DLD1 (cell line): Measurements from ENCODE around the gene EIF5B.
"Not testable (repeated sequence)": the region's sequence is repeated elsewhere in the genome, so short reads cannot be mapped to it uniquely, and the experiment has no call there.

Source experiments
- in situ Hi-C: cut with HindIII; loops from 2 replicates; pipeline ENCODE4 v1.10.0; 2017; ENCODE audit warnings: low sequenced_read_pairs

The EIF5B gene, protein sequence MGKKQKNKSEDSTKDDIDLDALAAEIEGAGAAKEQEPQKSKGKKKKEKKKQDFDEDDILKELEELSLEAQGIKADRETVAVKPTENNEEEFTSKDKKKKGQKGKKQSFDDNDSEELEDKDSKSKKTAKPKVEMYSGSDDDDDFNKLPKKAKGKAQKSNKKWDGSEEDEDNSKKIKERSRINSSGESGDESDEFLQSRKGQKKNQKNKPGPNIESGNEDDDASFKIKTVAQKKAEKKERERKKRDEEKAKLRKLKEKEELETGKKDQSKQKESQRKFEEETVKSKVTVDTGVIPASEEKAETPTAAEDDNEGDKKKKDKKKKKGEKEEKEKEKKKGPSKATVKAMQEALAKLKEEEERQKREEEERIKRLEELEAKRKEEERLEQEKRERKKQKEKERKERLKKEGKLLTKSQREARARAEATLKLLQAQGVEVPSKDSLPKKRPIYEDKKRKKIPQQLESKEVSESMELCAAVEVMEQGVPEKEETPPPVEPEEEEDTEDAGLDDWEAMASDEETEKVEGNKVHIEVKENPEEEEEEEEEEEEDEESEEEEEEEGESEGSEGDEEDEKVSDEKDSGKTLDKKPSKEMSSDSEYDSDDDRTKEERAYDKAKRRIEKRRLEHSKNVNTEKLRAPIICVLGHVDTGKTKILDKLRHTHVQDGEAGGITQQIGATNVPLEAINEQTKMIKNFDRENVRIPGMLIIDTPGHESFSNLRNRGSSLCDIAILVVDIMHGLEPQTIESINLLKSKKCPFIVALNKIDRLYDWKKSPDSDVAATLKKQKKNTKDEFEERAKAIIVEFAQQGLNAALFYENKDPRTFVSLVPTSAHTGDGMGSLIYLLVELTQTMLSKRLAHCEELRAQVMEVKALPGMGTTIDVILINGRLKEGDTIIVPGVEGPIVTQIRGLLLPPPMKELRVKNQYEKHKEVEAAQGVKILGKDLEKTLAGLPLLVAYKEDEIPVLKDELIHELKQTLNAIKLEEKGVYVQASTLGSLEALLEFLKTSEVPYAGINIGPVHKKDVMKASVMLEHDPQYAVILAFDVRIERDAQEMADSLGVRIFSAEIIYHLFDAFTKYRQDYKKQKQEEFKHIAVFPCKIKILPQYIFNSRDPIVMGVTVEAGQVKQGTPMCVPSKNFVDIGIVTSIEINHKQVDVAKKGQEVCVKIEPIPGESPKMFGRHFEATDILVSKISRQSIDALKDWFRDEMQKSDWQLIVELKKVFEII

DNA sequence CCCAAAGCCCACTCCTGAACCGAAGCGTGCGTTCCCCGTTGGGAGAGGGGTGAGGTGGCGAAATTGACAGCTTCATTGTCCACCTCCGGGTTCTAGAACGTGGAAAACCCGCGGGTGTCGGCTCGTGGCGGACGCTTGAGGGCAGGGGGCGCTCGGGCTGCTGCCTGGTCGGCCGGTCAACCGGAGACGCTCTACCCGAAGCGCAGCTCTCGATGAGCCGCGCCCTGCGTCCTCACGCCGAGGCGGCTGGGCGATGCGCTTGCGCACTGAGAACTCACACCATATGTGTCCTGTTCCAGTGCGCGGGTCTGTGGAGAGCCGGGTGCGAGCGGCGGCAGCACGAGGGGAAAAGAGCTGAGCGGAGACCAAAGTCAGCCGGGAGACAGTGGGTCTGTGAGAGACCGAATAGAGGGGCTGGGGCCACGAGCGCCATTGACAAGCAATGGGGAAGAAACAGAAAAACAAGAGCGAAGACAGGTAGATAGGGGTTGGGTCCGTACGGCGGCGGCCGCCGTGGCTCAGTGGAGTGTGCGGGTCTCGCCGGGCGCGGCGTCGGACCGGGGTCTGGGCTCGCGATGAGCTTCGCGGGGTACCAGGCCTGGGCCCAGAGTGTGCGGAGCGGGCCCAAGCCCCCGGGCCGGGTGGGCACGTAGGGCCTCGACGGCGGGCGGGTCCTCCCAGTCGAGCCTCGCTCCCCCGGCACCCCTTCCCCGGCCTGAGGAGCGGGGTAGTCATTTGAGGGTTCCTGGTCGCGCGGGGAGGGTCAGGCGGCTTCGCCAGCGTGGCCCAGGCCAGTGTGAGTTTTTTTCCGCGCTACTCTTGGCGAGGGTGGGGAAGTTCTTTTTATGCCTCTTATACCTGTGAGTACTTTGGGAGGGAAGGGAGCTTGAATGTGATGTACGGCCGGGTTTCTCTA is at the start of gene EIF5B:
TSS of gene EIF5B (plus strand) at position 277 of the 916 bp plus-strand sequence. CDS start at position 443, 166 bp downstream.
- in situ Hi-C loops, result no loop called here

DNA sequence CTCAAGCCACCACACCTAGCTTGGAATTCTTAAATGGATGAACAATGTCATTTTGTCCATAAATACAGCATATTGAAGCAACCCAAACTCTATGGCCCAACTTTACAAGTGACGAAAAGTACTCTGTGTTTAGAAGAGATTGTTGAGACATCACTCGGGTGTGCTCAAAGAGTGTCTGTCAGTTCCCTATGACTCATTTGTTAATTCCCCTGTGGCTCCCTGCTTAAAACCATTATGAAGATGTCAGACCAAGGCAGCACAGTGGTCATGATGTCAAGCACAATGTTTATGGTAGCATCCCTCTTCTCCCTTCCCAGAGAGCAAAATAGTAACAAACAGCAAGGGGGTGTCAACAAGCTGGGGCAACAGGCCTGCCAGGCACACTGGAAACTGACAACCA is 39.2 kb upstream of the EIF5B start:
- in situ Hi-C loops, result no loop called here

DNA sequence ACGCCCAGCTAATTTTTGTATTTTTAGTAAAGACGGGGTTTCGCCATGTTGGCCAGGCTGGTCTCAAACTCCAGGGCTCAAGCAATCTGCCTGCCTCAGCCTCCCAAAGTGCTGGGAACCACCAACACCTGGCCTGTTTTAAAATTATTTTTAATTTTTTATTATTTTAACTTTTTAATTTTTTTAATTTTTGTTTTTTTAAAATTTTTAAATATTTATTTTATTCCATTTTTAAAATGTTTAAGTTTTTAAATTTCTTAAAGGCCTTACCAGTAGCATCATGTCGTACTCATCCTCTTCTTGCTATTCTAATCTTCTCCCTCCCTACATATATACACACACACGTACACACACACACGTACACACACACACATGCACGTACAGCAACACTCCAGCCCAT is 37.6 kb upstream of the EIF5B start:
- in situ Hi-C loops, result no loop called here

DNA sequence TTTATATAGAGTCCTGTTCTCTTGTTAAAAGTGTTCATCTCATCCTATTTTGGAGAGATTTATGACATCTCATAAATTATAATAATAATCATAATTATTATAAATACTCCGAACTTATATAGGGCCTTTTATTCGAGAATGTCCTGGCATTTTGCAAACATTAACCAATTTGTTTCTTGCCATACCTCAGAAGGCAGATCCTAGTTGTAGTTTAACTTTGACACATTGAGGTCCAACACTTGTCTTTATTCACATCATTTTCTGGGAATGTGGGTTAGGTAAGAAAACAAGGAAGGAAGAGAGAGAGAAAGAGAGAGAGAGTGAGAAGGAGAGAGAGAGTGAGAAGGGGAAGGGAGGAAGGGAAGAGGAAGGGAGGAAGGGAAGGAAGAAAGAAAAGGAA is 36.1 kb upstream of the EIF5B start, which contains the start of gene LYG1:
TSS of gene LYG1 (minus strand) at position 101 of the 400 bp plus-strand sequence. CDS start 5,527 bp downstream, outside the sequence.
- in situ Hi-C loops, result not testable (repeated sequence)

DNA sequence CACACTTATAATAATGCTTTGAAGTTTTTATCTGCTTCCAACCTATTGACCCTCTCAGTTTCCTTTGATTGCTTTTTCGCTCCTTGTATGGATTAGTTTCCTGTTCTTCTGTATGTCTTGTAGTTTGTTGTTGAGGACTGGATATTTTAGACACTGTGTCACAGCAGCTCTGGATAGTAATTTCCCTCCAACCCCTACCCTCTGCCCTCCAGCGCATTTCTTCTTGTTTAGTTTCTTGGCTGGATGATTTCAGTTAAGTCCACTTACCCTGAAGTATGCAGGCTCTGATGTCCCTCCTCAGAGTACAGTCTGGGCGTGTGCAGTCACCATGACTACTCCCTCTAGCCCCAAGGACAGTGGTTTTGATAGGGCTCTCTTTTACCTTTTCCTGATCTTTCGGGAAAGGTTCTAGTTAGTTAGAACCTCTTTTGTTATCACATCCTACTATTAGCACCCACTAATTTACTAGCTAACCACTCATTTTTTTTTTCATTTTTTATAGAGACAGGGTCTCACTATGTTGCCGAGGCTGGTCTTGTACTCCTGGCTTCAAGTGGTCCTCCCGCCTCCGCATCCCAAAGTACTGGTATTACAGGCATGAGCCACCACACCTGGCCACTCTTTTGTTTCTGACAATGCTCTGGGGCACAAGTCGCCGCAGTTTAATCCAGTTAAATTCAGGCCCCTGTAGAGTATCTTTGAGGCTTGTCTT is 19.9 kb upstream of the EIF5B start:
- in situ Hi-C loops, result no loop called here

DNA sequence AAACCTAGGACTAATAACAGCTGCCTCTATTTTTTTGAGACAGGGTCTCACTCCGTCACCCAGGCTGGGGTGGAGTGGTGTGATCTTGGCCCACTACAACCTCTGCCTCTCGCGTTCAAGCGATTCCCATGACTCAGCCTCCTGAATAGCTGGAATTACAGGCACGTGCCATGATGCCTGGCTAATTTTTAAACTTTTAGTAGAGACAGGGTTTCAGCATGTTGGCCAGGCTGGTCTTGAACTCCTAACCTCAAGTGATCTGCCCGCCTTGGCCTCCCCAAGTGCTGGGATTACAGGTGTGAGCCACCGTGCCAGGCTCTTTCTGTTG is 19.4 kb upstream of the EIF5B start:
- in situ Hi-C loops, result not testable (repeated sequence)

DNA sequence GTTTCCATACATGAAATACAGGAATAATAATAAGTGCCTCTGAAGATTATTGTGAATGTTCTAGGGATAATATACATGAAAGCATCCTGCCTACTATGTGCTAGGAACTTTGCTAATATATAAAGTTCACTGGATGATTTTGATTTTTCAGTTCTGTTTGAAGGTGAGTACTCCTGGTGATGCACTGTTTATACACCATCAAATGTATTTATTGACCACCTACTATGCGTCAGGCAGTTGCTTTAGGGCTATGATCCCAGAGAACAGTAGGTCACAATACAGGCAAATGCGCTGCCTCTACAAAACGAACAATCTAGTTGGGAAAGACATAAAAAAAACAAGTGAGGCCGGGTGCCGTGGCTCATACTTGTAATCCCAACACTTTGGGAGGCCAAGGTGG is 11.8 kb upstream of the EIF5B start:
- in situ Hi-C loops, result no loop called here

DNA sequence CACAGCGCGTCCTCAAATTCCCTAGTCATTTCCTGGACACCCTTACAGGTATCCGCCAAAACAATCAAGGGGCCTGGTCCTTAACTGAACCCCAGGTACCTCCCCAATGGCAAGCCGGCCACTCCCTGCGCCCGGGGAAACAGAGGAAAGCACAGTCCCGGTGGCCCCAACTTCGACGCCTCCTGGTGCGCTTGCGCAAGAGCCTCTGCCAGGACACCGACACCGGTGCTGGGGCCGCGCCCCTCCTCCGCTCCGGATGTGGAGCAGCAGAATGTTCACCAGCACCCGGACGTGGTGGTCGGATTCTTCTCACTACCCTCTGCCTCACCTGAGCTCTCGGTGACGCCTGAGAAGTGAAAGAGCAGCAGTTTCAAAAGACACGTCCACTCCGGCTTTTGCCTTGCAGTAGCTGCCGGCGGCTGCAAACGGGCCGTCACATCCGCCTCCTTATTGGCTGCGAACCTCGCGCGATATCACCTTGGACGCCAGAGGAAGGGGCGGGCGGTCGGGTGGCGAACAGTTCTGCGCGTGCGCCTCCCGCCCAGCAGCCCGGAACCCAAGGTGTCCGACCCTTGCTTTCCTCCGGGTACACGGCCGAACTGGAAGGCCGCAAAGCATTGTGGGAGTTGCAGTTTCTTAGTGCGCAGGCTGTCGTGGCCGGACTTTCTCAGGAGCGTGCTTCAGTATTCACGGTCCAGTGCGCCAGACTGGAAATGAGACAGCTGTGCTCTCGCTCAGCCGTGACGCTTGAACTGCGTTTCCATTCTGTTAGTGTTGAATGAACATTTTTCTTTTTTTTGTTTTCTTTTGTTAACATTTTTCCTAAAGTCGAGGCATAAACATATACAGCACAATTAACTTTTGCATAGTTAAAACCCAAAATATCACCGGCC is 1.0 kb upstream of the EIF5B start, which contains the start of gene TXNDC9:
TSS of gene TXNDC9 (minus strand) at position 423 of the 893 bp plus-strand sequence. CDS start 3,123 bp downstream, outside the sequence.
- in situ Hi-C loops, result no loop called here

DNA sequence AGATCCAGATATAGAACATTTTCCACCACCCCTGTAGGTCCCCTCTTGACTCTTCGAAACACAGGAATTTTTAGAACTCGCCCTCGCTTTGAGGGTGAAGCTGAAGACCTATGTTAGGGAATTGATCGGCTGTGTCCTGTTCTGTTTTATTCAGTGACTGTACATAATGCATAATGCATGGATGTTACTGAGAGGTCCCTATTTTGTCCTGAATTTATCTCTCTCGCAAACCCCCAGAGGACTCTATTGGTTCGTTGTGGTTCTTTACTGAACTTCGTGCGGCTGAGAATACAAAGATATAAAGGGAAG is 431 bp upstream of the EIF5B start:
- in situ Hi-C loops, result no loop called here

DNA sequence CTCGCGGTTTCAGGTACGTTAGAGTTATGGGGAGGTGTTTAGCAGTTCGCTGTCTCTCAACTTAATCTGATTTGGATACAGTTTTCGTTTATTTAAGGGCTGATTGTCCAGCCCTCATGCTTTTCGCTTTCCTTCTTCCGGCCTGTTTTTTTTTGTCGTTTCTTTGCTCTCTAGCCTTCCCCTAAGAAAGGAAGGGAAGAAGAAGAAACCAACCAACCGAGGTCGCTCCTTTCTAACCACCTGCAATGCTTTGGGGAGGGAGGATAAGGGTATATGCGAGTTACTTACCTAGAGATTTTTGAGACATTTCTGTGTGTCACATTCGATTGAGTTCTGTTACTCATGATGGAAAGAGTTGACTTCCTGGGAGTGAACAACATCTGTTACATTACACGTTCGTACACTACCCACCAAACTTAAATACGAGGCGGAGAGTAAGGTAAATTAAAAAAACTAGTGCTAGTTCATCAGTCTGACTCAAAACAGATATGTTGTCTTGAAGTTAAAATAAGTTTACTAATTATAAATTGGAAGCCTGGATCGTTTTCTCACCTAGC is 918 bp downstream of the EIF5B start:
- in situ Hi-C loops, result no loop called here

DNA sequence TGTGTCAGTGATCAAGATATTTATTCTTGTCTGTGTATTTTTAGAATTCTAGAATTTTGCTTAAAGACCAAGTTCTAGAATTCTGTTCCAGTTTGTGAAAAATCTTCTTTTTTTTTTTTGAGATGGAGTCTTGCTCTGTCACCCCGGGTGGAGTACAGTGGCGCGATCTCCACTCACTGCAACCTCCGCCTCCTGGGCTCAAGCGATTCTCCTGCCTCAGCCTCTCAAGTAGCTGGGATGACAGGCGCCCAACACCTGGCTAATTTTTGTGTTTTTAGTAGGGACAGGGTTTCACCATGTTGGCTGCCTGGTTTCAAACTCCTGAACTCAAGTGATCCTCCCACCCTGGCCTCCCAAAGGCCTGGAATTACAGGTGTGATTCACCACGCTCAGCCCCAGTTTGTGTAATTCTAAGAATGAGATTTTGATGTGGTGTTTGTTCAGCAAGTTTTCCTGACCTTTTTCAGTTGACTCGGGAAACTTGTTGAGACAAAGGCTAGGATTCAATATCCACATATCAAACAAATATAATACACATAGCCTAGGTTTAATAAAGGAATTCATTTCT is 3.6 kb downstream of the EIF5B start:
- in situ Hi-C loops, result no loop called here

DNA sequence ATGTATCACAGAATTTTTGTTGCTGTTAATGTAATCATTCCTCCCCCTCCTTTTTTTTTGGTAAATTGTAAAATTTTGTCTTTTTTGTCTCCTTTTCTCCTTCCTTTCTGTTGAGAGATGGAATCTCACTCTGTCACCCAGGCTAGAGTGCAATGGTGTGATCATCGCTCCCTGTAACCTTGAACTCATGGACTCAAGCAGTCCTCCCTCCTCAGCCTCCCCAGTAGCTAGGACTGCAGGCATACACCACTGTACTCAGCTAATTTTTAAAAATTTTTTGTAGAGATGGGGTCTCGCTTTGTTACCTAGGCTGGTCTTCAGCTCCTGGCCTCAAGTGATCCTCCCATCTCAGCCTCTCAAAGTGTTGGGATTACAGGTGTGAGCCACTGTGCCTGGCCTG is 5.3 kb downstream of the EIF5B start:
- in situ Hi-C loops, result no loop called here

DNA sequence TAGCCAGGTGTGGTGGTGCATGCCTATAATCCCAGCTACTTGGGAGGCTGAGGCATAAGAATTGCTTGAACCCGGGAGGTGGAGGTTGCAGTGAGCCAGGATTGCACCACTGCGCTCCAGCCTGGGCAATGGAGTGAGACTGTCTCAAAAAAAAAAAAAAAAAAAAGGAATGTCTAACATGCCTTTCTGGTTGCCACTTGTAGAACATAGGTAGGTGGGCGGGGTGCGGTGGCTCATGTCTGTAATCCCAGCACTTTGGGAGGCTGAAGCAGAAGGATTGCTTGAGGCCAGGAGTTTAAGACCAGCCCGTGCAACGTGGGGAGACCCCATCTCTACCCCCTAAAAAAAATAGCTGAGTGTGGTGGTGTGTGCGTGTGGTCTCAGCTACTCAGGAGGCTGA is 8.3 kb downstream of the EIF5B start:
- in situ Hi-C loops, result not testable (repeated sequence)

DNA sequence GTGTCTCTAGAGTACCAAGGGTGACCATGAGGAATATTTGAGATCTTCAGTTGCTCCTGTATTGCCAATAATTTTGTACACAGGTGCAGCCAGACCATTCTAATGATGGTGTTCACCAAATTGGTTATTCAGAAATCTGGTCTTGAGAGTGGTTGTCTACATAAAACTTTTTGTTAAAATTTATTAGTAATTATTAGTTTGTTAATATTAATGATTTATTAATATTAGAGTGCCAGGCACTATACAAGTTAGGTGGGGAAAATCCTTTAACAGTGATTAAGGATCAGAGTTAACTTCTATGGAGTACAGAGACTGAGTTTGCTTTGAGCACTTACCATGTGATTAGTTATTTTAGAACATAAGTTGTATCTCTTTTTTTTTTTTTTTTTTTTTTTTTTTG is 9.0 kb downstream of the EIF5B start:
- in situ Hi-C loops, result no loop called here

DNA sequence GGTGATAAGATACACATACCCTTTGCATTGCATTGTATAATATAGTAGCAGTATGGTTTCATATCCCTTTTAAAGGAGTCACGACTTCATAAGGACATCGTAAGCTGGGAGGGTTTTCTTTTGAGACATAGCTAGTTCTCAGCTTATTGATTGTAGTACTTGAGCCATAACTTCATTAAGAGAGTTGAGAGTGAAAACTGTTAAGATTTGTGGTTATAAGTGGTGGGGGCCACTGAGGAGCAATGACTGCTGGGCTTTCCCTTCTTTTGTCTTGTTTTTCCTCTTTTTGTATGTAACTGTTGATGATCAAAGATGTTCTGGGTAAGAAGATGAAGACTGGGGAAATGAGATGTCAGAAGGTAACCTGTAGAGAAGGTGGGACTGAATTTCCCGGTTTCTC is 11.0 kb downstream of the EIF5B start:
- in situ Hi-C loops, result no loop called here

DNA sequence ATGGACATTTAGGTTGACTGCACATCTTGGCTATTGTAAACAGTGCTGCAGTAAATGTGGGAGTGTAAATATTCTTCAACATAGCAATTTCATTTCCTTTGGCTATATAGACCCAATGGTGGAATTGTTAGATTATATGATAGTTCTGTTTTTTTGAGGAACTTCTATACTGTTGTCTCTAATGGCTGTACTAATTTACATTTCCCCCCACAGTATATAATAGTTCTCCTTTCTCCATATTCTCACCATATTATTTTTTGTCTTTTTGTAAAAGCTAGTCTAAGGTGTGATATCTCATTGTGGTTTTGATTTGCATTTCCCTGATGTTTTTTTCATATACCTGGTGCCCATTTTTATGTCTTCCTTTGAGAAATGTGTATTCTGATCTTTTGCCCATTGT is 13.0 kb downstream of the EIF5B start:
- in situ Hi-C loops, result no loop called here

DNA sequence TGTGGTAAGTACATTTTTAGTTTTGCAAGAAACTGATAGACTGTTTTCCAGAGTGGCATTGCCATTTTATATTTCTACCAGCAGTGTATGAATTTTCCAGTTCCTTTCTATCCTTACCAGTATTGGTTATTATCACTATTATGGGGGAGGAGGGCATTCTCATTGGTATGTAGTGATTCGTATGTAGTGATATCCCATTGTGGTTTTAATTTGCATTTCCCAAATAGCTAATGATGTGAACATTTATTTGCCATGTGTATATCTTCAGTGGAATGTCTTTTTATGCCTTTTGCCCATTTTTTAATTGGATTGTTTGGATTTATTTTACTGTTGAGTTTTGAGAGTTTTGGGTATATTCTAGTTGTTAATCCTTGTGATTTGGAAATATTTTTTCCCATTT is 16.9 kb downstream of the EIF5B start:
- in situ Hi-C loops, result no loop called here

DNA sequence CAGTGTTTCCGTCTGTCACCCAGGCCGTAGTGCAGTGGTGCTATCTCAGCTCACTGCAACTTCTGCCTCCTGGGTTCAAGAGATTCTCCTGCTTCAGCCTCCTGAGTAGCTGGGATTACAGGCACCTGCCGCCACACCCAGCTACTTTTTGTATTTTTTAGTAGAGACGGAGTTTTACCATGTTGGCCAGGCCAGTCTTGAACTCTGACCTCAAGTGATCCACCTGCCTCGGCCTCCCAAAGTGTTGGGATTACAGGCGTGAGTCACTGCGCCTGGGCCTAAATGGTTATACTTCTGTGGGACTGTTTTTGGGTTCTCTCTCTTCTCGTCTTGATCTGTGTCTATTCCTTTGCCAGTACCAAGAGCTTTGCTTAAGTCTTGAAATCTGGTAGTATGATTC is 17.6 kb downstream of the EIF5B start:
- in situ Hi-C loops, result not testable (repeated sequence)
